K562 (cell line): ENCODE data around the gene CHN2.

Experiments used
- ARID1B ChIP-seq: fragments of 450-650 bp; IDR thresholded peaks from 2 replicates; pipeline ENCODE4 v1.6.1; 2016; ENCODE audit warnings: antibody characterized with exemption, mild to moderate bottlenecking, inconsistent platforms
- ARID2 ChIP-seq: fragments of 450-650 bp; IDR thresholded peaks from 2 replicates; pipeline ENCODE4 v1.6.1; 2017; ENCODE audit warnings: antibody characterized with exemption, mild to moderate bottlenecking
- CBX1 ChIP-seq: sonication (generic); IDR thresholded peaks from 2 replicates; pipeline ENCODE4 v1.6.1; 2016; ENCODE audit warnings: antibody characterized with exemption, low read depth, mild to moderate bottlenecking
- CBX5 ChIP-seq: IDR thresholded peaks from 2 replicates; pipeline ENCODE4 v1.6.1; 2014; ENCODE audit warnings: low read depth, borderline replicate concordance
- CTCF ChIP-seq, 3 experiments: IDR thresholded peaks in 2 of 3; conservative IDR thresholded peaks in 1 of 3; 2 replicates each; pipeline ENCODE4 v1.5.1; 2011 to 2012; ENCODE audit warnings: low read length in 3 of 3, mild to moderate bottlenecking in 3 of 3, control low read depth in 2 of 3, improper control_type of control experiment in 1 of 3, inconsistent platforms in 1 of 3, low read depth in 1 of 3, mixed read lengths in 1 of 3, moderate library complexity in 1 of 3; ENCODE audit not compliant: insufficient read depth in 2 of 3
- EP300 ChIP-seq: IDR thresholded peaks from 2 replicates; pipeline ENCODE4 v1.6.1; 2012; ENCODE audit warnings: low read length, improper control_type of control experiment
- EZH2 ChIP-seq: IDR thresholded peaks from 2 replicates; pipeline ENCODE4 v1.6.1; 2012; ENCODE audit warnings: low read depth, mild to moderate bottlenecking, inconsistent platforms, low read length, borderline replicate concordance
- FOXA1 ChIP-seq: fragments of 450-650 bp; IDR thresholded peaks from 2 replicates; pipeline ENCODE4 v1.6.1; 2016; ENCODE audit warnings: mild to moderate bottlenecking, borderline replicate concordance
- FOXK2 ChIP-seq, 2 experiments: fragments of 450-650 bp; IDR thresholded peaks in 1 of 2; conservative IDR thresholded peaks in 1 of 2; 2 replicates each; pipeline ENCODE4 v1.6.1; 2016; ENCODE audit warnings: low read depth in 2 of 2, mild to moderate bottlenecking in 1 of 2
- GTF2F1 ChIP-seq: IDR thresholded peaks from 2 replicates; pipeline ENCODE4 v1.6.1; 2011; ENCODE audit warnings: low read depth, low read length, improper control_type of control experiment
- MAFK ChIP-seq: IDR thresholded peaks from 2 replicates; pipeline ENCODE4 v1.6.1; 2011; ENCODE audit warnings: low read length, improper control_type of control experiment
- PCBP2 ChIP-seq: fragments of 200-400 bp; formaldehyde crosslinking; IDR thresholded peaks from 2 replicates; pipeline ENCODE4 v1.6.1; 2018; ENCODE audit warnings: low read length, low read depth, mild to moderate bottlenecking, moderate library complexity; ENCODE audit not compliant: poor library complexity, severe bottlenecking
- POLR3A ChIP-seq: IDR thresholded peaks from 2 replicates; pipeline ENCODE4 v1.6.1; 2011; ENCODE audit warnings: borderline replicate concordance, mild to moderate bottlenecking, moderate library complexity; ENCODE audit not compliant: insufficient read length, insufficient read depth; ENCODE audit errors: extremely low read depth
- ZBTB11 ChIP-seq, 3 experiments: fragments of 200-800 bp in 1 of 3; fragments of 250-450 bp in 1 of 3; fragments of 450-650 bp in 1 of 3; sonication (Bioruptor Pico) in 1 of 3; sonication (Bioruptor generic) in 1 of 3; formaldehyde crosslinking in 1 of 3; IDR thresholded peaks; 2 replicates each; pipeline versions ENCODE4 v1.6.1 to v1.8.0; 2016 to 2022; ENCODE audit warnings: mild to moderate bottlenecking in 2 of 3, missing genetic modification characterization in 2 of 3, missing compliant biosample characterization in 1 of 3, moderate library complexity in 1 of 3

- TF ChIP-seq FOXA1 (no peak), EZH2 (no peak), ARID1B (no peak), FOXK2 (conservative IDR thresholded peaks at IDR 0.05 in 1 of 2, IDR thresholded peaks at IDR 0.05 in 1 of 2; ENCODE audit: low read depth in 2 of 2) (no peak), PCBP2 (no peak), MAFK (no peak), CTCF (IDR thresholded peaks at IDR 0.05 in 2 of 3, conservative IDR thresholded peaks at IDR 0.05 in 1 of 3; ENCODE audit: insufficient read depth in 2 of 3, low read depth in 1 of 3, low read length in 3 of 3) (no peak), ARID2 (no peak), CBX5 (no peak), EP300 (no peak), CBX1 (no peak), GTF2F1 (no peak), ZBTB11 (CRISPR knock-in tag; IDR thresholded peaks at IDR 0.05) (no peak), POLR3A (no peak)
Measured at GRCh38 chr7:29149036-29149435, 45.5 kb upstream of the CHN2 start.
